Tibial artery (tissue), 4 donors: ENCODE results near the gene CDH4.
"Not testable (repeated sequence)": the region's sequence is repeated elsewhere in the genome, so short reads cannot be mapped to it uniquely, and the experiment has no call there.

Experiments used
- DNase-seq, 2 donors: peaks; one replicate each; pipeline ENCODE4 v3.0.0-alpha.2; 2019
- H3K27ac ChIP-seq, 2 donors: fragments of 200-600 bp; sonication (generic) in 1 of 2; 1 replicate in 1 of 2; 2 replicates in 1 of 2; pipeline ENCODE4 v1.5.1; 2018 to 2019; ENCODE audit warnings: mild to moderate bottlenecking in 1 of 2
- H3K27me3 ChIP-seq, 2 donors: fragments of 200-600 bp; sonication (generic) in 1 of 2; one replicate each; pipeline versions ENCODE4 v1.5.1 to v1.6.0; 2016 to 2019
- H3K36me3 ChIP-seq, 3 donors: fragments of 200-600 bp; sonication (generic) in 2 of 3; one replicate each; pipeline ENCODE4 v1.5.1; 2016 to 2019; ENCODE audit warnings: mild to moderate bottlenecking in 2 of 3
- H3K4me1 ChIP-seq, 4 donors: fragments of 200-600 bp; sonication (generic) in 2 of 4; 1 replicate in 3 of 4; 2 replicates in 1 of 4; pipeline ENCODE4 v1.5.1; 2016 to 2019
- H3K4me3 ChIP-seq, 2 donors: fragments of 200-600 bp; sonication (generic) in 1 of 2; 1 replicate in 1 of 2; 2 replicates in 1 of 2; pipeline ENCODE4 v1.5.1; 2018 to 2019; ENCODE audit warnings: mild to moderate bottlenecking in 2 of 2
- H3K9me3 ChIP-seq, 3 donors: fragments of 200-600 bp; sonication (generic) in 1 of 3; one replicate each; pipeline ENCODE4 v1.5.1; 2016 to 2019
- CTCF ChIP-seq, 2 experiments: fragments of 200-600 bp in 1 of 2; fragments of 450-650 bp in 1 of 2; IDR thresholded peaks; one replicate each; pipeline ENCODE4 v1.5.1; 2017 to 2019; ENCODE audit warnings: antibody characterized with exemption in 2 of 2, mild to moderate bottlenecking in 1 of 2, moderate library complexity in 1 of 2
- intact Hi-C: fragments of 100-400 bp; cut with DNase I; formaldehyde crosslinking; loops from one replicate; pipeline ENCODE4 v1.15.0; 2023; ENCODE audit warnings: low total_unique reads

The CDH4 gene

GRCh38 chr20:61969806-61970205, 717.7 kb downstream of the CDH4 start:
- H3K4me3 ChIP-seq: no peak overlapping the region
- H3K9me3 ChIP-seq: no peaks in the 10 kb centered on the region
- intact Hi-C loops: no loop called here
- peaks cover 25 to 30% (median 27%) of the 10 kb centered on the region in 3 donors for H3K36me3 ChIP-seq
- no peak for TF ChIP-seq CTCF (IDR thresholded peaks at IDR 0.05)
- peaks cover 0 to 9% (median 0%) of the 10 kb centered on the region in 4 donors for H3K4me1 ChIP-seq
- DNase-seq: no peak
- H3K27me3 ChIP-seq: peaks cover 0 to 32% of the 10 kb centered on the region in 2 donors
- no peak overlapping the region for H3K27ac ChIP-seq

DNA sequence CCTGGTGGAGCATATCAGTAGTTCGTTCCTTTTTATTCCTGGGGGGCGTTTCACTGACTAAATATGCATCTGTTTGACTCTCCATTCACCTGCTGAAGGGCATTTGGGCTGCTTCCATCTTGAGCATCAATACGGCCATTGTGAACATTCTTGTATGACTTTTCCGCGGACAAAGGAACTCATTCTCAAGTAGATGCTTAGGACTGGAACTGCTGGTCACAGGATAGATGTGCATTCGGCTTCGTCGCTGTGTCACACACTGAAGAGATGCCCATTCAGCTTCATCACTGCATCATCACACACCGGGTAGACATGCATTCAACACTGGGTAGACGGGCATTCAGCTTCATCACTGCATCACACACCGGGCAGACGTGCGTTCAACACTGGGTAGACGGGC, 718.3 kb downstream of the CDH4 start:
- Histone ChIP-seq H3K4me3 (no peak overlapping the region), H3K27ac (no peak overlapping the region), H3K9me3 (no peaks in the 10 kb centered on the region), H3K4me1 (peaks cover 0 to 4% (median 0%) of the 10 kb centered on the region in 4 donors), H3K27me3 (peaks cover 0 to 26% of the 10 kb centered on the region in 2 donors), H3K36me3 (peaks cover 25 to 35% (median 32%) of the 10 kb centered on the region in 3 donors)
- TF ChIP-seq CTCF (IDR thresholded peaks at IDR 0.05): no peak
- DNase-seq: no peak
- intact Hi-C loops: no loop called here

- H3K4me1 ChIP-seq, H3K4me3 ChIP-seq, DNase-seq, H3K27ac ChIP-seq, H3K9me3 ChIP-seq, intact Hi-C loops: not testable (repeated sequence)
- peaks cover 0 to 14% of the 10 kb centered on the region in 2 donors for H3K27me3 ChIP-seq
- peaks cover 37 to 45% (median 44%) of the 10 kb centered on the region in 3 donors for H3K36me3 ChIP-seq
Measured at GRCh38 chr20:61971595-61971994, 719.5 kb downstream of the CDH4 start.

GRCh38 chr20:61972636-61973508, 720.8 kb downstream of the CDH4 start:
- peaks cover 49 to 51% (median 50%) of the 10 kb centered on the region in 3 donors for H3K36me3 ChIP-seq
- intact Hi-C loops: no loop called here
- no peaks in the 10 kb centered on the region for H3K9me3 ChIP-seq
- H3K4me3 ChIP-seq: no peak overlapping the region
- peaks cover 0 to 6% of the 10 kb centered on the region in 2 donors for H3K27me3 ChIP-seq
- no peak for TF ChIP-seq CTCF (IDR thresholded peaks at IDR 0.05)
- DNase-seq: no peak
- H3K27ac ChIP-seq: no peak overlapping the region
- H3K4me1 ChIP-seq: no peaks in the 10 kb centered on the region

- no peaks in the 10 kb centered on the region for H3K9me3 ChIP-seq
- no peaks in the 10 kb centered on the region for H3K4me1 ChIP-seq
- H3K4me3 ChIP-seq: no peak overlapping the region
- no peak overlapping the region for H3K27ac ChIP-seq
- H3K36me3 ChIP-seq: peaks cover 49 to 51% (median 50%) of the 10 kb centered on the region in 3 donors
- no peaks in the 10 kb centered on the region for H3K27me3 ChIP-seq
- no peak for TF ChIP-seq CTCF (IDR thresholded peaks at IDR 0.05)
- DNase-seq: no peak
- intact Hi-C loops: no loop called here
Measured at GRCh38 chr20:61973515-61974356, 721.7 kb downstream of the CDH4 start.

- intact Hi-C loops: no loop called here
Measured at GRCh38 chr20:61974357-61974665, 722.2 kb downstream of the CDH4 start.

More at GRCh38 chr20:61974357-61974665, 722.2 kb downstream of the CDH4 start:
- Histone ChIP-seq H3K27ac (no peak overlapping the region), H3K27me3 (no peaks in the 10 kb centered on the region), H3K4me1 (no peaks in the 10 kb centered on the region), H3K4me3 (no peak overlapping the region), H3K36me3 (peaks cover 50 to 54% (median 51%) of the 10 kb centered on the region in 3 donors), H3K9me3 (no peaks in the 10 kb centered on the region)
- TF ChIP-seq CTCF (IDR thresholded peaks at IDR 0.05): no peak
- DNase-seq: no peak
